HG03045 (cell line): Measurements from ENCODE around the gene ITFG1.

Experiments used
- ATAC-seq: cut with Tn5 transposase; IDR thresholded peaks from one replicate; pipeline ENCODE4 v1.9.1; 2021; ENCODE audit warnings: mild to moderate bottlenecking, moderate library complexity; ENCODE audit not compliant: unreplicated experiment

ITFG1 gene

DNA sequence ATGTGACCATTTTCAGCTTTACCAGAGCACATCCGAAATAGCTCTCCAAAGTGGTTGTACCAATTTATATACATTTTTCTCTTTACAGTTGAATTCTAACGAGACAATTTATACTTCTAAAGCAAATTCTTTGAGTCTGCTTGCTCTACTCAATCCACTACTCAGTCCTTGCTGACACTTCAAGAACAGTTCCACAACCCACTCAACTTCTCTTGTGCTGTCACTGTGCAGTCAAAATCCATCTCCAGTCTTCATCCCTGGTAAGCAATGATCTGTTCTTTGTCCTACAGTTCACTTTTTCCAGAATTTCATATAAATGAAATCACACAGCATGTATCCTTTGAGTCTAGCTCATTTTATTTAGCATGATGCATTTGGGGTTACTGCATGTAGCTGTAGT, 347.7 kb downstream of the ITFG1 start:
- no peak for ATAC-seq

DNA sequence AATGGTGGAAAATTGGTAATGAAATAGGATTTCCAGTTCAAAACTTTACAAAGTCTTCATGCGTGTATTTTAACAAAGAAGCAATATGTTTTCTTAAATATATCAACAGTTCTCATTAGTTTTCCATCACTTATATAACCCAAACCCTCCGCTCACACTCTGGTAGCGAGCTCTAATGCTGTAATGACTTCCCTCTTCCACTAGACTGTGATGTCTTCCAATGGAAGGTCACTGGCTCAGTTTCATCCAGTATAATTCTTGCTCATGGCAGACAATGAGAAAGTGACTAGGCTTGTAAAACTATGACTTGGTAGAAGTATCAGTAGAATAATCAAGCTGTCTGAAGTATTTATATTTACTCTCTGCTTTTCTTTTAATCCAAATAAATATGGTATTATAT, 349.9 kb downstream of the ITFG1 start:
- ATAC-seq = no peak

DNA sequence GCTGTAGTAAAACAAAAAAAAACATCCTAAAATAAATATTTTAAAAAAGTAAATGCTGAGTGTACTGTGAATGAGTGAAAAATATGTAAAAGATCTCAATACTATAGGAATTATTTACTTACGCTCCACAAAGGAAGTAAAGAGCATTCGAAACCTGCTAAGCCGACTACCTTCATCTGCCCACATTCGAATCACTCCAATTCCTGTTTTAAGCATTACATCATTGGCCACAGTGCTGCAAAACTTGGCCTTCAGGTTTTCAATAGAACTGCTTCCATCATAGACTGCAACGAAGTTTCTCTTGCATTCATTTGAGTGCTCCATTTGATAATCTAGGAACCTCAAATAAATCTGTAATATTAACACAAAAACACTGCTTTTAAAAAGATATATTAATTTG, 351.5 kb downstream of the ITFG1 start:
- no peak for ATAC-seq
